ENCODE data around the gene TOGARAM2.

TOGARAM2 gene

GRCh38 chr2:29017716-29018435, 36.8 kb downstream of the TOGARAM2 start:
- no peak for DNase-seq (ENCODE audit: low read depth in 1 of 2, low spot score in 1 of 2)

- DNase-seq (ENCODE audit: low read depth in 1 of 2, low spot score in 1 of 2): no peak
Observed at GRCh38 chr2:29021886-29022285, 40.8 kb downstream of the TOGARAM2 start.

- DNase-seq (ENCODE audit: low read depth in 1 of 2, low spot score in 1 of 2): no peak
Observed at GRCh38 chr2:29022679-29023078, 41.6 kb downstream of the TOGARAM2 start.

- no peak for DNase-seq (ENCODE audit: low read depth in 1 of 2, low spot score in 1 of 2)
Observed at GRCh38 chr2:29023188-29023587, 42.1 kb downstream of the TOGARAM2 start.

- DNase-seq (ENCODE audit: low read depth in 1 of 2, low spot score in 1 of 2): no peak
Observed at GRCh38 chr2:29024882-29025430, 43.9 kb downstream of the TOGARAM2 start.

- no peak for DNase-seq (ENCODE audit: low read depth in 1 of 2, low spot score in 1 of 2)
Observed at GRCh38 chr2:29025711-29026110, 44.6 kb downstream of the TOGARAM2 start.

- DNase-seq (ENCODE audit: low read depth in 1 of 2, low spot score in 1 of 2): no peak
Observed at GRCh38 chr2:29031046-29031445, 49.9 kb downstream of the TOGARAM2 start.

GRCh38 chr2:29032189-29032588, 51.1 kb downstream of the TOGARAM2 start:
- DNase-seq (ENCODE audit: low read depth in 1 of 2, low spot score in 1 of 2): no peak

GRCh38 chr2:29033172-29033571, 52.1 kb downstream of the TOGARAM2 start:
- no peak for DNase-seq (ENCODE audit: low read depth in 1 of 2, low spot score in 1 of 2)

GRCh38 chr2:29033656-29034055, 52.6 kb downstream of the TOGARAM2 start:
- no peak for DNase-seq (ENCODE audit: low read depth in 1 of 2, low spot score in 1 of 2)

- no peak for DNase-seq (ENCODE audit: low read depth in 1 of 2, low spot score in 1 of 2)
Observed at GRCh38 chr2:29035016-29035745, 54.1 kb downstream of the TOGARAM2 start.

- DNase-seq (ENCODE audit: low read depth in 1 of 2, low spot score in 1 of 2): no peak
Observed at GRCh38 chr2:29039718-29040480, 58.8 kb downstream of the TOGARAM2 start.

- no peak for DNase-seq (ENCODE audit: low read depth in 1 of 2, low spot score in 1 of 2)
Observed at GRCh38 chr2:29040552-29040951, 59.5 kb downstream of the TOGARAM2 start.

- no peak for DNase-seq (ENCODE audit: low read depth in 1 of 2, low spot score in 1 of 2)
Observed at GRCh38 chr2:29041161-29041660, 60.1 kb downstream of the TOGARAM2 start.

GRCh38 chr2:29042561-29043075, 61.5 kb downstream of the TOGARAM2 start:
- DNase-seq (ENCODE audit: low read depth in 1 of 2, low spot score in 1 of 2): no peak

GRCh38 chr2:29044459-29044858, 63.4 kb downstream of the TOGARAM2 start:
- no peak for DNase-seq (ENCODE audit: low read depth in 1 of 2, low spot score in 1 of 2)

GRCh38 chr2:29046321-29046720, 65.2 kb downstream of the TOGARAM2 start:
- no peak for DNase-seq (ENCODE audit: low read depth in 1 of 2, low spot score in 1 of 2)

GRCh38 chr2:29047083-29047845, 66.2 kb downstream of the TOGARAM2 start:
- DNase-seq (ENCODE audit: low read depth in 1 of 2, low spot score in 1 of 2): no peak

- no peak for DNase-seq (ENCODE audit: low read depth in 1 of 2, low spot score in 1 of 2)
Observed at GRCh38 chr2:29050591-29050990, 69.5 kb downstream of the TOGARAM2 start.

- no peak for DNase-seq (ENCODE audit: low read depth in 1 of 2, low spot score in 1 of 2)
Observed at GRCh38 chr2:29051730-29052129, 70.6 kb downstream of the TOGARAM2 start.
